ENCODE data around the gene SLC19A1.

SLC19A1 gene

GRCh38 chr21:45545236-45545570 lies 3.0 kb upstream of the SLC19A1 start:
- DNase-seq (ENCODE audit: low spot score), result no peak

GRCh38 chr21:45544449-45545235 lies 2.4 kb upstream of the SLC19A1 start:
- no peak for DNase-seq (ENCODE audit: low spot score)

GRCh38 chr21:45543710-45544448 lies 1.6 kb upstream of the SLC19A1 start:
- DNase-seq (ENCODE audit: low spot score), result no peak

GRCh38 chr21:45543371-45543709 lies 1.1 kb upstream of the SLC19A1 start:
- no peak for DNase-seq (ENCODE audit: low spot score)

- DNase-seq (ENCODE audit: low spot score), result peak; percentile 53
These were observed 579 bp upstream of the SLC19A1 start for GRCh38 chr21:45542667-45543370.

- DNase-seq (ENCODE audit: low spot score), result peak; percentile 92
These were observed 810 bp downstream of the SLC19A1 start for GRCh38 chr21:45541221-45542039.

GRCh38 chr21:45540601-45540970 lies 1.7 kb downstream of the SLC19A1 start:
- no peak for DNase-seq (ENCODE audit: low spot score)

GRCh38 chr21:45539796-45540600 lies 2.2 kb downstream of the SLC19A1 start:
- DNase-seq (ENCODE audit: low spot score), result no peak

GRCh38 chr21:45539046-45539795 lies 3.0 kb downstream of the SLC19A1 start:
- DNase-seq (ENCODE audit: low spot score), result no peak

GRCh38 chr21:45538381-45539045 lies 3.7 kb downstream of the SLC19A1 start:
- DNase-seq (ENCODE audit: low spot score), result no peak

GRCh38 chr21:45537746-45538291 lies 4.4 kb downstream of the SLC19A1 start:
- DNase-seq (ENCODE audit: low spot score), result no peak

- DNase-seq (ENCODE audit: low spot score), result no peak
These were observed 5.0 kb downstream of the SLC19A1 start for GRCh38 chr21:45537111-45537745.

GRCh38 chr21:45536301-45537081 lies 5.7 kb downstream of the SLC19A1 start:
- DNase-seq (ENCODE audit: low spot score), result no peak

- no peak for DNase-seq (ENCODE audit: low spot score)
These were observed 6.7 kb downstream of the SLC19A1 start for GRCh38 chr21:45535341-45536081.

GRCh38 chr21:45534636-45535331 lies 7.5 kb downstream of the SLC19A1 start:
- DNase-seq (ENCODE audit: low spot score), result no peak

GRCh38 chr21:45533846-45534635 lies 8.2 kb downstream of the SLC19A1 start:
- no peak for DNase-seq (ENCODE audit: low spot score)
